Activated CD4-positive, alpha-beta T cell treated with anti-CD3 and anti-CD28 coated beads, Interleukin-2, amount 50 U/mL, for 4 hours (primary cell): Measurements from ENCODE around the gene TFDP2.
"Not testable (repeated sequence)": the region's sequence is repeated elsewhere in the genome, so short reads cannot be mapped to it uniquely, and the experiment has no call there.

ENCODE experiments used
- DNase-seq, 2 experiments: peaks; one replicate each; pipeline ENCODE4 v3.0.0-alpha.2; 2020

Gene TFDP2

GRCh38 chr3:141955175-141955574, 194.2 kb downstream of the TFDP2 start:
- no peak for DNase-seq

- no peak for DNase-seq
Measured at GRCh38 chr3:141952611-141953010, 196.7 kb downstream of the TFDP2 start.

- no peak for DNase-seq
Measured at GRCh38 chr3:141950572-141951493, 198.5 kb downstream of the TFDP2 start.

- no peak for DNase-seq
Measured at GRCh38 chr3:141949972-141950371, 199.4 kb downstream of the TFDP2 start.

DNA sequence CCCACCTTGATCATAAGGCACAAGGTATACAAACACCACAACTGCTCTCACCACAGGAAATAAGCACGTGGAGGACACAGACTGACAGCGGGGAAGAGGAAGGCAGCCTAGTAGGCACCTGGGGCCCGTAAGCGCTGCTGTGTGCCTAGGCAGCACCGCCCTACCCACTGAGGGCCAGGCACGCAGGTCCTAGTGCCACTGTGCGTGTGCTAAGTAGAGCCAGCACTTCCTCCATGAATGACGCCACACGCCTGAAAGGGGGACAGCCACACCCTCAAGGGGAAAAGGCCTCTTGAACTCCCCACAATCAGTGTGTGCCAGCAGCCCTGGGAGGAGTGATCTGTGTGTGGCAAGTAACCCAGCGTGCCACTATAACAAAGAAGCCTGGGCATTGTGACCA, 199.9 kb downstream of the TFDP2 start:
- DNase-seq, result no peak

DNA sequence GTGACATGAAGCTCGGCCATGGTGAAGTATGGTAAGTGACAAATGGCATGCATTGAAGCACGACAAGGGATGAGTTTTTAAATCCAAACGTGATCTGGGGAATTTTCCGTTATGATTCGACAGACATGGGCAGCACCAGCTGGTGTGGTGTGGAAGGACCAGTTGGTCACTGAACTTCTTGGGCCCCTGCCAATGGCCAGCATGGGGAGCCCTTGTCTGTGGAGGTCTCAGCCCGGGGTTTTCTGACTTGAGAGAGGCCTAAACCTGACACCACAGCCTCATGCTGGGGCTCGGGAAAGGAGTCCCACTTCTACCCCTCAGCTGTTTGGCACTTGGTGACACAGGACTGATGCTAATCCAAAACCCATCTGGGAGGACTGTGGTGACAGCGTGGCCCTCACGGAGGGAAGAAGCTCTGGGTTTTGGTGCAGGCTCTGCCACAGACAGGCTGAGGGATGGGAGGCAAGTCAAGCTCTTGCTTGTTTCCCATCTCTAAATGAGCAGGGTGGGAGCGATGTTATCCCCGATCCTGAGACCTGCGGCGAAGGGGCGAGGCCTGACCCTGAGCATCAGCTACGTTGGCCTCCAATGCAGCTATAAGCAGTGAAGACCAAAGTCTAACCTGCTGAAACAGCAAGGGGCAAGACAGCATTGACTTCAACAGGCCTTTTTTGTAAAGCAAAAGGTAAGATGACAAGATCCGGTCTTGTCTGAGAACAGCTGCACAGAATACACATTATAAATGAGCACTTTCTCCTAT, 203.4 kb downstream of the TFDP2 start:
- no peak for DNase-seq

DNA sequence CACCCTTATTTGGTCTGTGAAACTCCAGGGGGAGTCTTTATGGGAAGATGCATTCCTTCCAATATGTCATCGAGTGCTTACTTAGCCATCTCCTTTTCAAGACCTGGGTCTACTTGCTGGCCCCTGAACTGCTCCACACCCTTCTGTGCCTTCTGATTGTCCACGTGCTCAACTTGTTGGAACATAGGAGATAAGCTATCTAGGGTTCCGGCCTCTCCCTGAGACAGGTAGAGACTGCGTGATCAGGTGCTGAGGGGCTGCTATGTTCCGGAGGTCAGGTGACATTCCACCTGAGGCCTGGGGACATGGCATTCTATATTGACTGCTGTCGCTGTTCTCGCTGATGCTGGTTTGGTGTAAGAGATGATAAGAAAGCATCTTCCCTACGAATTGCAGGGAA, 207.3 kb downstream of the TFDP2 start:
- DNase-seq, result no peak

DNA sequence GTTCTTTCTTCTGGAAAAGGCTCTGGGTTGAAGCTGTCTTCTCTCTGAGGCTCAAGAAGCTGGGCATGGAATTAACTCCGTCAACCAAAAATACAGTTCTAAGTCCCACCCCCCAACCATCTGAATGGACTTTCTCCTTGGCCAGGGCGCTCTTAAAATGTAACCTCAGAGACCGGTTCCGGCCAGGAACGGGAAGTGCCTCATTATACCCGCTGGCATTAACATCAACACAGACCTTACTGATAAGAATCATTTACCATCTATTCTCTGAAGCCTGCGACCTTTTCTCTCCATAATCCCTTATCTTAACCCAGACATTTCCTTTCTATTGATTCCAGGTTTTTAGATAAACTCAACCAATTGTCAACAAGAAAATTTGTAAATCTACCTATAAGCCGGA, 208.3 kb downstream of the TFDP2 start:
- no peak for DNase-seq

DNA sequence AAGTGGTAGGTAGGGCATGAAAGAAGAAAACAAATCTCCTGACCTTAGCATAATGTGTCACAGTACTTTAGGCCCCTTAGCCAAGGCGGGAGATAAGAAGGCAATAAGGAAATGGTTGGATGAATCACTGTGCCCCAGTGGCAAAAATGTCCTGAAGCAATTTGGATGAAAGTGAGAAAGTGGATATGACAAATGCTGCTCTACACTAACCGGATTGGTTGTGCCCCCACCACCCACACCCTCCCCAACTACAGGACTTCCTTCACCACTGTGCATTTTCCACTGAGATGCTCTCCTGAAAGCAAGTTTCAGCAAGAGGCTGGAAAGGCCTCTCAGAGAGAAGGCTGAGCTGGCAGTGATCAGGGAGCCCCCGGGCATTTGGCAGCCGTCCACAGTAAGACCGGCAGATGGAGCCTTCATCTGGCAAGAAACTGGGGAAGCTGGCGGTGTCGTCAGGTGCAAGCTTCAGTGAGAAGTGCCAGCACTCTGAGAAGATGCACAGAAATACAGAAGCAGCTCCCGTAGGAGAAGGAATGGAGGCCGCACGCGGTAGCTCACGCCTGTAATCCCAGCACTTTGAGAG, 209.1 kb downstream of the TFDP2 start:
- DNase-seq, result no peak

GRCh38 chr3:141939759-141940158, 209.6 kb downstream of the TFDP2 start:
- DNase-seq, result no peak

- DNase-seq, result no peak
Measured at GRCh38 chr3:141938011-141938500, 211.3 kb downstream of the TFDP2 start.

GRCh38 chr3:141934354-141934753, 215.0 kb downstream of the TFDP2 start:
- no peak for DNase-seq

GRCh38 chr3:141933421-141934300, 215.7 kb downstream of the TFDP2 start:
- no peak for DNase-seq

GRCh38 chr3:141930801-141931200, 218.5 kb downstream of the TFDP2 start:
- no peak for DNase-seq

GRCh38 chr3:141929341-141929995, 219.9 kb downstream of the TFDP2 start:
- no peak for DNase-seq

GRCh38 chr3:141928631-141929270, 220.6 kb downstream of the TFDP2 start:
- no peak for DNase-seq

DNA sequence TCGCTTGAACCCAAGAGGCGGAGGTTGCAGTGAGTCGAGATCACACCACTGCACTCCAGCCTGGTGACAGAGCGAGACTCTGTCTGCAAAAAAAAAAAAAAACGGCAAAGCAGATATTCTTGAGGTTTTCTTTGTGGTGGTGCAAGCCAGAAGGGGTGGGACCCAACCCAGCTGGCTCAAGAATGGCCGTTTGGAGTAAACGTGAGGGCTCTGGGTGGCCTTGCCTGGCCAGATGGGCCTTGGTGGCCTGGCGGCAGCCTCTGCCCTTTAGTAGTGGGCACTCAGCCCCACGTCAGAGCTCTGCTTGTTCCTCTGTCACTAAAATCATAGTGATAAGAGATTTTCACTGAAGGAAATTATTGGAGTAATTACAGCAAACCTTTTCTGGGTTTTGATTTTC, 222.4 kb downstream of the TFDP2 start:
- DNase-seq, result no peak

GRCh38 chr3:141925677-141926076, 223.7 kb downstream of the TFDP2 start:
- DNase-seq, result not testable (repeated sequence)

GRCh38 chr3:141921316-141921715, 228.0 kb downstream of the TFDP2 start:
- DNase-seq, result no peak

- no peak for DNase-seq
Measured at GRCh38 chr3:141920701-141921100, 228.6 kb downstream of the TFDP2 start.

- DNase-seq, result no peak
Measured at GRCh38 chr3:141915766-141916165, 233.6 kb downstream of the TFDP2 start.
